Left renal pelvis (tissue), 4 donors: ENCODE measurements around the gene KANSL1L. TPM values are rescaled to one million over a fixed set of nuclear protein-coding genes. Genes with fewer than 3 reads are reported as not detected.
A peak's percentile ranks its signal among the peaks of the same experiment; 100 is the strongest.
"Not testable (repeated sequence)": the region's sequence is repeated elsewhere in the genome, so short reads cannot be mapped to it uniquely, and the experiment has no call there.

Experiments used
- DNase-seq, 4 donors: peaks; one replicate each; pipeline ENCODE4 v3.0.0-alpha.2; 2013; ENCODE audit warnings: low read depth in 4 of 4, low spot score in 3 of 4
- polyA plus RNA-seq, 4 donors: library from polyadenylated mRNA; unstranded; fragments of 120-200 nt; gene quantifications; one replicate each; pipeline ENCODE4 v1.2.1, GENCODE V29; 2013; ENCODE audit not compliant: insufficient read length in 4 of 4

The KANSL1L gene
- polyA plus RNA-seq, 4 donors = 29.0 to 72.1 (median 53.6) TPM

DNA sequence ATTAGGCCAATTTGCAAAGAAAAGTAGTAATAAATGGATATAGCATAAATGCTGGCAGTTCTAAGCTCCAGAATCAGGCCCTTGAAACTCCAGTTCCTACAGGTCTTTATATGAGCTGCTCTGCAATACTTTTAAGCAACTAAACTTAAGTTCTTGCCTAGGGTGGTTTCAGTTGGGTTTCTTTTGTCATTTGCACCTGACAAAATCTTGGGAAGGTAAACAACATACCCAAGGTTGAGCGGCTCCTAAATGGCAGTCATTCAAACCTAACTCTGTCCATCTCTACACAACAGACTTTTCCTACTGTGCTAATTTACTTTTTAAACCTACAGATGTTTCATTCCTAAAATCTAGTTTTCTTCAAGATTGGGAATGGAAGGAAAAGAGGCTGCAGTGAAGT, 9.3 kb upstream of the KANSL1L start:
- no peak for DNase-seq

DNA sequence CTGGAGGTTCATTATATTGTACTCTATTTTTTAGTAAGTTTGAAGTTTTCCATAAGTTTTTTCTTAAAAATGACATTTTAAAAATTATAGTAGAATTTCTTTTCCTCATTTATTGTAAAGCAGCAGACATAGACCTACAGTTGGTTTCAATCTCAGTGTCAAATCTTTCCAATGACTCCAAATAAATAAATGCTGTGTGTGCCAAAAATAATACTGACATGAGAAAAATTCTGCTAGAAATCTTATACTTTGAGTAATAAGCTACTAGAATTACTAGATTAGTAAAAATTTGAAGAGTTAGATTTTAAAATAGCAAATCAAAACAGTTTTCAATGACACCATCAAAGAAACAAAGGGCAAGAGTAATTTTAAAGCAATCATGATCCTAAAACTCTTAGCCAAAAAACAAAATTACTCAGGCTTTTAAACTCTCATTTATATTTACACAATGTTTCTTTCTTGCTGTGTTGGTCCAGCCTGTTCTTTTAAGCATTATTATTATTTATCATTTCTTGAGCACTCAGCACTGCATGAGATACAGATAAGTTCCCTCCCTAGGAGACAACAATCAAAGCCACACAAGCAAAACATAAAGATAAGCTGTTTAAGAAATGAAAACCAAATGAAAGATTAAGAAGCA, 8.3 kb upstream of the KANSL1L start:
- DNase-seq = no peak

DNA sequence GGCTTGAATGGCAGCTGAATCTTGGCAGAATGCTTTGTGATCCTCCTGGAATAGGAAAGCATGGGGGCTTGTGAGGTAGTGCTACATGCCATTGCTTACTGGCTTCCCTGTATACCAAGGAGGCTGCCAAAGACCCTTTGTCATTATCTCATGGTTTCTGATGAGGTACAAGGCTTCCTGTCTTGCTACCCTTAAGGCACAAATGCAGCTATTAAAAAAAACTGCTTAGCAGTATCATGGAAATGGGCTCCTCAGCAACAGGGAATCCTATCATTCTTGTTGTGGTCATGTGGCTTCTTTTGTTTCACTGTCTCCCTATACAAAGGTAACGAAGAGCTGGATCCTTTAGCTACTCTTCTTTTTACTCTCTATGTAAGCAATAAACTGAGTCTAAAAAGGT, 6.6 kb upstream of the KANSL1L start:
- no peak for DNase-seq

DNA sequence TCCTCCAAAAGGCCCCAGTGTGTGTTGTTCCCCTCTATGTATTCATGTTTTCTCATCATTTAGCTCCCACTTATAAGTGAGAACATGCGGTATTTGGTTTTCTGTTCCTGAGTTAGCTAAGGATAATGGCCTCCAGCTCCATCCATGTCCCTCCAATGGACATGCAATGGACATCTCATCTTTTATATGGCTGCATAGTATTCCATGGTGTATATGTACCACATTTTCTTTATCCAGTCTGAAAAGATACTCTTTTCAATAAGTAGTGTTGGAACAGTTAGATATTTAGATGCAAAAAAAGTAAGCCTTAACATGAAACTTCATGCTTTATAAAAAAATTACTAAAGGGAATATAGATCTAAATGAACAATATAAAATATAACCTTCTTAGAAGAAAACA, 5.9 kb upstream of the KANSL1L start:
- DNase-seq = not testable (repeated sequence)

DNA sequence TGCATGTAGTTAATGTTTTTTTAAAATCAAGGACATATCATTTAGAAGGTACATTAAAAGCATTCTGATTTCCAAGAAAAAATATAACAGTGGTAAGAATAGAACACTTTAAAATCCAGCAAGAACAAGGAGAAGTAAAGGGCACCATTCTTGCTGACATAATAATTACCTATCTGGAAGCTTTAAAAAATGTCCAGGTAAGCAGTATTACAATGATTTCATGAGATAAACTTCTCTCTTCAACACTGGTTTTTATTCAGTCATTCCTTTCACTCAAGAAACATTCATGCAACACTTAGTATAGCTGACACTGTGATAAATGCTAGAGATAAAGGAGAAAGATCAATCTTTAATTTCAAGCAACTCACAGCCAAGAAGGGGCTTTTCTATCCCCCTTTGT, 2.9 kb upstream of the KANSL1L start:
- no peak for DNase-seq

DNA sequence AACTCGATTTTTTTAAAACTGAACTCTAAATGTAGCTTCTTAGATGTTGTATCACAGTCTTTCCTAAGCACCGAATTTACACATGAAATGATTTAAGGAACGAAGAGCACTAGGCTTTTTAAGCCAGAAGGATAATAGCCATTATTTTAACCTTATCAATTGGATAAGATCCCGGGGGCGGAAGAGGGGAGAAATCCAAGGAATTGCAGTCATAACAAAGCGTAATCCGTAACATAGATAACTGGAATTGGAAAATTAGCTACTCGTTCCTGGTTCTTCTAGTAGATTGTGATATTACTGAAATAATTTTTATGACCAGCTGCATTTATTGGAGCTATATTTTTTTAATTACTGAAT, 988 bp upstream of the KANSL1L start:
- DNase-seq = no peak

DNA sequence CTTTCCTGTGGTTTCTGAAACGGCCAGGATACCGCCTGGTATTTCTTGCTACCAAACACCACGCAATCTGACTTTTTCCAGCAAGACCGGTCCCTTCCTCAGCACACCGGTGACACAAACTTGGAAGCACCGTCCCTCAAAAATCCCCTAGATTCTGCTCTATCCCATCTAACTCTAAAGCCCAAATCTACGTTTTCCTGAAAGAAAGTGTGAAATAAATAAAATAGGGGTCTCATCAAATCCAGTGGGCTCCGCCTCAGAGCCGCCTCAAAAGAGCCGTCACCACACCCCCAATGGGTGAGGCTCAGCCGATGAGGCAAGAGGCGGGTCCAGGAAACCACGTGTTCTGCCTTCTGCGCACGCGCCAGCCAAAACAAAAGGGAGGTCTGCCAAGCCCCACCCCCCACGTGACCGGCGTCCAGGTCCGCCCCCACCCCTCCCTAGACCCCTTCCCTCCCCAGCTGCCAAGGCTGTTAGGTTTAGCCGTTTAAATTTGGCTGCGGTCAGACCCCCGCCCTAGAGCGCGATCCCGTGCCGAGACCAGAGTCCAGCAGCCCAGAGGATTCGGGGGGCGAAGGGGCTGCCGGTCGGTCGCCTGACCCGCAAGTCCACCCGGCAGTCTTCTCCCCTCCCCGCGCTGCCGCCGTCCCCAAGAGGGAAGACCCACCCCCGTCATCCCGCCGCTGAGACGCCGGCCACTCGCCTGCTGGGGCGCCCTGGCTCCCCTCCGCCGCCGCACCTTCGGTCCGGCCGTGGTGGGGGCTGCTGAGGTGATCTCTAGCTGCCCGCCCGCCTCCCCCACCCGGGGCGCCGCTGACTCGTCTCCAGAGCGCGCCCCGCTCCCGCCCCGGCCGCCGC, 534 bp downstream of the KANSL1L start:
- DNase-seq = peak; percentile 94 to 96 (median 96)

DNA sequence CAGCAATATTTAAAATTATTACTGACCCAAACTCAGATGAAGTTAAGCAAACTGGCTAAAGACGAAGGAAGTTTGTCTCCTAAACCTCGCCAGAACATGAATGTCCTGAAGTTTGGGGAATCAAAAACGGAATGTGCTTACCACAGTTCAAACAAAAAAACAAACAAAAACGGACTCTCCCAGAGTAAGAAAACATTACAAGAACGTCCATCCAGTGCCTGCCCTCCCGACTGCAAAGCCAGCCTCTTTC, 1.1 kb downstream of the KANSL1L start:
- DNase-seq = no peak

DNA sequence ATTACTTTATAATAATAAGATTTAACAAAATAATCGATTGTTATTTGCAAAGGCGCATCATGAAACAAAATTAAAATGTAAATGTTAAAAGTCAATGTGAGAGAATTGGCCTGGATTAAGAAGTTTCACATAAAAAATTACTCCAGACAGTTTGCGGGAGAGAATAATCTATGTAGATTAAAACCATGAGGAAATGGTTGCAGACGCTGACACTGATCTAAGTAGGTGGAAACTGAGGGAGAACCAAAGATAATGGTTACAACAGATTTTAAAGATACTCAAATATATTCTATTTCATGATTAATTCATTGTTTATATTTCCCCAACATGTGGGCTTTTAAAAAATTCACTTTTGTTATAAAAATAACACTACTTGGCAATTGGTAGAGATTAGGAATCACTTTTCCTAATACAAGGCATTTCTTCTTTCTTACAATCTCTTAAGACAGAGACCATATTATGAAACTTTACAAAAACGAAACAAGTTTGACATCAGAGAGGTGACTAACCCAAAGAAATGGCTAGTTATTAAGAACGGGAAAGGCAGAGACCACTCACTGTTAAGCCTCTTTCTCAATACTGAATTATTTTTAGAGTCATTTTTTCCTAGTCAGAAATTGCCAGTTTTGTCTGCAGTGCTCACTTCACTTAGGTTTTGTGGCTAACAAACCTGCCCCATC, 1.6 kb downstream of the KANSL1L start:
- no peak for DNase-seq

DNA sequence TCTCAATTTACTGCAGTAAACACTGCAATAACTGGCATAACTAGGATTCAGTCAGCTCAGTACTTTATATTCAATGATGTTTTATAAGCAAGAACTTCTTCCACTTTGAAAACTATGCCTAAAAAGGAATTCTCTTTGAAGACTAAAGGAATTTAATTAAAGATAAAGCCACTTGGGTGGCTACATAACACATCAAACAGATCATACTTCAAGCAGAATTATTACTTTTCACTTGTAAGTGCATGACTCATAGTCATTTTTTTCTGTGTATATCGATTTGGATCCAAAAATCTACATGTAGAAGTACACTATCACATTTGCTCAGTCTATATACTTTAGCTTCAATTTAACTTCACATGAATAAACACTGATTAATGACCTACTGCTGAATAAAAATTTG, 4.0 kb downstream of the KANSL1L start:
- no peak for DNase-seq

DNA sequence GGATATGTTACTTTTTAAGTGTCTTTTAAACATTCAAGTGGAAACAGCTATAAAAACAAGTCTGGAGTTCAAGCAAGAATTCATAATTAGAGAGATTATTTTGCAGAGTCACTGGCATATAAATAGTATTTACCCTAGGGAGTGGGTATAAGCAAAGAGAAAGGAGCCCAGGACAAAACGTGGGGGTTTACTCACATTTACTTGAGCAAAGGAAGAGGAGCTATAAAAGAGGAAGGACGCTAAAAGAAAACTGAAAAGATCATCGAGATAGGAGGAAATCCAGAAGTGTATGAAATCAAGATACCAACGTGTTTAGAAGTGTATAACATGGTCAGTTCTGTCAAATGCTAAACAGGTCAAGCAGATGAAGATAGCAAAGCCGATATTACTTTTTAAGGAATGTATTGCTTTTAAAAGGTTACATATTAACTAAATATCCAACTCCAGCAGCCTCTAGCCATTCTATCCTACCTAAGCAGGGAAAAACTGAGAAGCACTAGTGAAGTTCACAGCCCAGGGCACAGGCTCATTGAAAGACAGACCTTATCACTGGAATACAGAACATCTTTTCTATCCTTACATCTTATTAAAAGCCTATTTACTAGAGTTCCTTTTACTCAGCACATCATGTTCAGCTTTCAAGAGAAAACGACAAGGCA, 8.6 kb downstream of the KANSL1L start:
- no peak for DNase-seq

DNA sequence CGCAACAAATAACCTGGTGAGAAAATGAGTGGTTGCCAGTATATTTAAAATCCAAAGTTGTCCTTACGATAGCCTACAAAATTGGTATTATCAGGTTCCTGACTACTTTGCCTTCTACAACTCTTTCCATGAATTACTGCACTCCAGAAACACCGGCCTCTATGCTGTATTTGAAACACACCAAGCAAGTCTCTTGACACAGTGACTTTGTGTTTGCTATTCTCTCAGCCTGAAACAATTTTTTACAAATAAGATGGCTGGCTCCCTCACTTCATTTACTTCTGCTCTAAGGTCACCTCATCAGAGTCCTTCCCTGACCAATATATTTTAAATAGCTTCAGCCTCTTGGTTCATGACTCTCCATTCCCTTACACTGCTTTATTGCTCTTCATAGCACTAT, 12.2 kb downstream of the KANSL1L start:
- DNase-seq = no peak

DNA sequence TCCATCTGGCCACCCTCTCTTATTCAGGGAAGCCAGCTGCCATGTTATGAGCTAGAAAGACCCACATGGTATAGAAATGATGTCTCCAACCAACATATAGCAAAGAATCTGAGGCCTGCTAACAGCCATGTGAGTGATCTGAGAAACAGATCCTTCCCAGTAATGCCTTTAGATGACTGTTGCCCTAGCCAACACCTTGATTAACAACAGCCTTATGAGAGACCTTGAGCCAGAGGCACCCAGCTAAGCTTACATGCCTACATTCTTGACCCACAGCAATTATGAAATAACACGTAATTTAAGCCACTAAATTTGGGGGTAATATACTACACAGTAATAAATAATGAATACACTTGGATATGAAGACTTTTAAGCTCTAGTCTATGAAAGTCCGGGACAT, 13.0 kb downstream of the KANSL1L start:
- DNase-seq = no peak

DNA sequence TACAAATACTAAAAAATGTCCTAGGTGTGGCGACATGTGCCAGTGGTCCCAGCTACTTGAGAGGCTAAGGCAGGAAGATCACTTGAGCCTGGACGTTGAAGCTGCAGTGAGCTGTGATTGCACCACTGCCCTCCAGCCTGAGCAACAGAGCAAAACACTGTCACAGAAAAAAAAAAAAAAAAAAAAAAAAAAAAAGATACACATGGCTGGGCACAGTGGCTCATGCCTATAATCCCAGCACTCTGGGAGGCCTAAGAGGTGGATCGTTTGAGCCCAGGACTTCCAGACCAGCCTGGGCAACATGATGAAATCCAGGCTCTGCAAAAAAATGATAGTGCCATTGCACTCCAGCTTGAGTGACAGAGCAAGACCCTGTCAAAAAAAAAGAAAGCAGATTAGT, 13.7 kb downstream of the KANSL1L start:
- no peak for DNase-seq

DNA sequence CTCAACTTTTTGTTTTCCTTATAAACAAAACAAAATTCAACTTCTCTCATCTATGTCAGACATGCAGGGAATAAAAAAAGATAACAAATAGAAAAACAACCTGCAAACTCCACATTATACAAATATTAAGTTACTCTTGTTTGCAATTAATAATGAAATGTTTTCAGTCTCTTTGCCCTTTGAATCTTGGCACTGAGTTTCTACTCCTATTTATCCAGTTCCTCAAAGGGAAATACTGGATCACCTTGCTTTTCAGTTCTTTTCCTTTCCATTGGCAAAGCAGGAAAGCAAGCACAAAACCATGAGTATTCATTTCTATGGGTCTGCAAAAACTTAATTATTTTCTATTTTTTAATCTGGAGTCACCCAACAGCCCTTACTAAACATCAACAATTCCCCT, 23.6 kb downstream of the KANSL1L start:
- DNase-seq = no peak

DNA sequence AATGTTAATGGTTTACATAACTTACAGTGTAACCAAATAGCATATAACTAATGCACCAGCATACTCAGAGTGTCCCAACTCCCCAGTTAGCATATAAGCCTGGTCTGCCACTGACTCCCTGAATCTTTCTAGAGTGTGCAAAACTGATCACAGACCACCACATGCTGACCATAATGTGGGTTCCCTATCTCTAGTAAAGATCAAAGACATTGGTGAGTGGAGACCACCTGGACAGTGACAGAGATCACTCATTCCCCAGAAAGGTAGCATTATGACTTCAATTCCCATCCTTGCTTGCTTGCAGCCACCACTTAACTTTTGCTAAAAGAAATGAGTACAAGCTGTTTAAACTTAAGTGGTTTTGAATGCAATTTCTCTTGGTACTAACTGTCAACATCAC, 39.0 kb downstream of the KANSL1L start:
- no peak for DNase-seq

DNA sequence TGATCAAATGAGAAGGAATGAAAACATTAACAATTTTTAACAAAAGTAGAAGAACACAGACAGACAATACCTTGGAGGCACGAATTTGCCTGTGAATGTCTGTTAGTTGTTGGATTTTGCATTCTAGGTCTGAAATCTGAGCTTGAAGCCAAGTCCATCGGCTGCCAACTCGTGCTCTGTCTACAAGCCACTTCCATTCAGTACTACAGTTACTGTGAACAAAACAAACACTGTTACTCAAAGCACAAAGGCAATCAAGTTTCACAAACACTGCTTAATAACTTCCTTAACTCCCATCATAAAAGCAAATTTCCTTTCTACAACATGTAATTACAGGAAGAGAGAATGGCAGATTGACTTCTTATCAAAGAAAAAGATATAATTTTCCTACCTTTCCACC, 42.2 kb downstream of the KANSL1L start:
- no peak for DNase-seq

DNA sequence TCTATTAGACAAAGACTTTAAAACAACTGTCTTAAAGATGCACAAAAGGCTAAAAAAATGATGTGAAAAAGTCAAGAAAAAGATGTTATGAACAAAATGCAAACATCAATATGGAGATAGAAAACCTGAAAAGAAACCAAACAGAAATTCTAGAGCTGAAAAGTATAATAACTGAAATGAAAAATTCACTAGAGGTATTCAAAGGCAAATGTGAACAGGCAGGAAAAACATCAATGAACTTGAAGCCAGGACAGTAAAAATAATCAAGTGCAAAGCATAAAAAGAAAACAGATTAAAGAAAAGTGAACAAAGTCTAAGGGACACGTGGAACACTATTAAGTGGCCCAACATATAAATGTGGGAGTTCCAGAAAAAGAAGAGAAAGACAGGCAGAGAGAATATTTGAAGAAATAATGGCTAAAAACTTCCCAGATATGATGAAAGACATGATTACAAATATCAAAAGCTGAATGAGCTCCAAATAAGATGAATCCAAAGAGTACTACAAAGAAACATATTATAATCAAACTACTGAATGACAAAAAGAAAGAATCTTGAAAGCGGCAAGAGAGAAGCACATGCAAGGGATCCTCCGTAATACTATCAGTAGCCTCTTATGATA, 57.5 kb downstream of the KANSL1L start:
- DNase-seq = no peak

DNA sequence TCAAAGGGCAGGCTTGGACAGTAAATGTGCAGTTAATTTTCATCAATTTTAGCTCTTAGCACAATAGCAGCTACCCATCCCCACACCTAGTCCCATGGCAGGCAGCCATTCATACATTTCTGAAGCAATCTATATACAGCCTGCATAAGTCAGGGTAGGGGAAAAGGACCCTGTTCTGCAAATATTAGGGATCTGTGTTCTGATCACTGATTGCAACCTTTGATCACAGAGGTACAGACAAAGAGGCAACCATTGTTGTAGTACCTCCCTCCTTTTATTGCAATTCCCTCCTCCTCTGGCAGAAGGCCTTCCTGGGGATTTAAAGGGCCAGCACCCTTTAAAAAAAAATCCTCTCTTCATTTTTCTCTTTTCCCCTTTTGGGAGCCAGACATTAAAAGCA, 58.3 kb downstream of the KANSL1L start:
- no peak for DNase-seq

DNA sequence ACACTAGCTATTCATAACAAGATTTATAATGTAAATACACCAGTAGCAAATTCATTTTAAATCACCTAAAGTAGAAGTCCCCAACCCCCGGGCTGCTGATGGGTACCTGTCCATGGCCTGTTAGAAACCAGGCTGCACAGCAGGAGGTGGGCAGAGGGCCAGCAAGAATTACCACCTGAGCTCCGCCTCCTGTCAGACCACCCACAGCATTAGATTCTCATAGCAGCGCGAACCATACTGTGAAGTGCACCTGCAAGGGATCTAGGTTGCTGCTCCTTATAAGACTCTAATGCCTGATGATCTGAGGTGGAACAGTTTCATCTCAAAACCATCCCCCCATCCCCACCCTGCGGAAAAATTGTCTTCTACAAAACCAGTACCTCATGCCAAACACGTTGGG, 71.3 kb downstream of the KANSL1L start:
- no peak for DNase-seq

DNA sequence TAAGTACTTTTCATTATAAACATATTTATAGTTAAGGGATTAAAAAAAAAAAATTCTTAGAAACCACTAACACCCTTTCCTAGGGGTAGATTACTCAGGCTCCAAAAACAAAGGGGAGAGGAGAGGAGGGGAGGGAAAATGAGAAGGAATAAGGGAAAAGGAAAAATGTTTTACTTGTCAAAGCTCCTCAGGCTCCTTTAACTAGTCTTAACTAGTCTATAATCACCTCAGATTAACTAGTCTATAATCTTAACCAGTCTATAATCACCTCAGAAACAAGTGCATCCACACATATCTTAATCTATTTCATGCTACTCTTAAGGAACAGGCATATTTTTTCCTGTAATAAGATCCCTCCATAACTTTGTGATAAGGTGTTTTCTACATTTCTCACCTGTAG, 76.4 kb downstream of the KANSL1L start:
- DNase-seq = no peak
